Measurements from ENCODE around the gene CDH24.

The CDH24 gene

GRCh38 chr14:23104591-23105347 is 47.4 kb upstream of the CDH24 start, which contains the start of gene CIROP:
Gene CIROP, minus strand, starts transcription at chr14:23104989. Its CDS starts 69 bp downstream, at chr14:23104920.
- H3K79me2 ChIP-seq (ENCODE audit: insufficient read depth, low read length), result no peaks in the 10 kb centered on the region
- no peaks in the 10 kb centered on the region for H3K9me3 ChIP-seq (ENCODE audit: insufficient read depth, low read length, severe bottlenecking)
- no peaks in the 10 kb centered on the region for H3K4me1 ChIP-seq (ENCODE audit: insufficient read depth, low read length)
- H4K20me1 ChIP-seq (ENCODE audit: insufficient read depth, low read length), result no peaks in the 10 kb centered on the region
- ATAC-seq (ENCODE audit: insufficient read depth, low read depth) (no peak), DNase-seq (no peak)
- H3K4me2 ChIP-seq (ENCODE audit: insufficient read depth, low read length), result no peak within 1 kb of the TSS
- TF ChIP-seq CTCF (IDR thresholded peaks at IDR 0.05; ENCODE audit: borderline replicate concordance, extremely low read depth, low read length, poor library complexity, severe bottlenecking) (no peak), EZH2 (IDR thresholded peaks at IDR 0.05; ENCODE audit: borderline replicate concordance, low read depth, low read length, severe bottlenecking) (no peak)
- no peak within 1 kb of the TSS for H2AFZ ChIP-seq (ENCODE audit: low read depth, low read length)
- no peak within 1 kb of the TSS for H3K9ac ChIP-seq (ENCODE audit: low read depth, low read length)
- no peaks in the 10 kb centered on the region for H3K36me3 ChIP-seq (ENCODE audit: insufficient read depth, low read length)
- H3K27ac ChIP-seq (ENCODE audit: low read length), result no peak within 1 kb of the TSS
- no peak within 1 kb of the TSS for H3K4me3 ChIP-seq (ENCODE audit: low read depth in 1 of 2, low read length in 2 of 2)
- H3K27me3 ChIP-seq (ENCODE audit: insufficient read depth, low read length, poor library complexity), result peaks cover 10% of the 10 kb centered on the region

- H3K4me2 ChIP-seq (ENCODE audit: insufficient read depth, low read length), result no peak overlapping the region
- H3K4me3 ChIP-seq (ENCODE audit: low read depth in 1 of 2, low read length in 2 of 2), result no peak overlapping the region
- ATAC-seq (ENCODE audit: insufficient read depth, low read depth) (no peak), DNase-seq (no peak)
- no peak overlapping the region for H3K9ac ChIP-seq (ENCODE audit: low read depth, low read length)
- peaks cover 10% of the 10 kb centered on the region for H3K27me3 ChIP-seq (ENCODE audit: insufficient read depth, low read length, poor library complexity)
- H4K20me1 ChIP-seq (ENCODE audit: insufficient read depth, low read length), result no peaks in the 10 kb centered on the region; the same call in 1 of the 2 replicates
- no peak overlapping the region for H2AFZ ChIP-seq (ENCODE audit: low read depth, low read length)
- TF ChIP-seq EZH2 (IDR thresholded peaks at IDR 0.05; ENCODE audit: borderline replicate concordance, low read depth, low read length, severe bottlenecking), result no peak
- TF ChIP-seq CTCF (IDR thresholded peaks at IDR 0.05; ENCODE audit: borderline replicate concordance, extremely low read depth, low read length, poor library complexity, severe bottlenecking), result no peak
- H3K4me1 ChIP-seq (ENCODE audit: insufficient read depth, low read length), result no peaks in the 10 kb centered on the region
- H3K36me3 ChIP-seq (ENCODE audit: insufficient read depth, low read length), result no peaks in the 10 kb centered on the region
- no peaks in the 10 kb centered on the region for H3K9me3 ChIP-seq (ENCODE audit: insufficient read depth, low read length, severe bottlenecking)
- no peaks in the 10 kb centered on the region for H3K79me2 ChIP-seq (ENCODE audit: insufficient read depth, low read length)
- H3K27ac ChIP-seq (ENCODE audit: low read length), result no peak overlapping the region
Measured at GRCh38 chr14:23104070-23104590, 46.8 kb upstream of the CDH24 start.

- Histone ChIP-seq H3K4me3 (ENCODE audit: low read depth in 1 of 2, low read length in 2 of 2) (no peak overlapping the region), H3K9ac (ENCODE audit: low read depth, low read length) (no peak overlapping the region), H3K4me2 (ENCODE audit: insufficient read depth, low read length) (no peak overlapping the region), H4K20me1 (ENCODE audit: insufficient read depth, low read length) (no peaks in the 10 kb centered on the region; the same call in 1 of the 2 replicates), H3K4me1 (ENCODE audit: insufficient read depth, low read length) (no peaks in the 10 kb centered on the region), H3K36me3 (ENCODE audit: insufficient read depth, low read length) (no peaks in the 10 kb centered on the region), H3K79me2 (ENCODE audit: insufficient read depth, low read length) (no peaks in the 10 kb centered on the region), H3K9me3 (ENCODE audit: insufficient read depth, low read length, severe bottlenecking) (no peaks in the 10 kb centered on the region), H2AFZ (ENCODE audit: low read depth, low read length) (no peak overlapping the region), H3K27ac (ENCODE audit: low read length) (no peak overlapping the region), H3K27me3 (ENCODE audit: insufficient read depth, low read length, poor library complexity) (peaks cover 10% of the 10 kb centered on the region)
- TF ChIP-seq EZH2 (IDR thresholded peaks at IDR 0.05; ENCODE audit: borderline replicate concordance, low read depth, low read length, severe bottlenecking) (no peak), CTCF (IDR thresholded peaks at IDR 0.05; ENCODE audit: borderline replicate concordance, extremely low read depth, low read length, poor library complexity, severe bottlenecking) (no peak)
- DNase-seq, result no peak
- no peak for ATAC-seq (ENCODE audit: insufficient read depth, low read depth)
Measured at GRCh38 chr14:23103581-23103980, 46.3 kb upstream of the CDH24 start.
